CD4-positive, alpha-beta memory T cell (primary cell): ENCODE results near the gene MUC2. TPM values are rescaled to one million over a fixed set of nuclear protein-coding genes. Genes with fewer than 3 reads are reported as not detected.
"Not testable (repeated sequence)": the region's sequence is repeated elsewhere in the genome, so short reads cannot be mapped to it uniquely, and the experiment has no call there.

Source experiments
- CTCF ChIA-PET: fragments of 350-600 bp; sonication (Branson Sonifier 250); formaldehyde crosslinking; loops from one replicate; lab custom pipeline; 2021; ENCODE audit warnings: inconsistent platforms; ENCODE audit not compliant: partially characterized antibody; lab: Charles Lee
- POLR2A ChIA-PET: fragments of 350-600 bp; sonication (Branson Sonifier 250); formaldehyde crosslinking; loops from one replicate; lab custom pipeline; 2021; ENCODE audit not compliant: partially characterized antibody; lab: Charles Lee
- DNase-seq, 5 donors: peaks; one replicate each; pipeline versions ENCODE4 v3.0.0 to v3.0.0-alpha.2; 2020 to 2022; ENCODE audit warnings: mixed read lengths in 1 of 5
- H3K27ac ChIP-seq: one replicate; pipeline ENCODE4 v1.7.0; 2013; ENCODE audit warnings: low read depth, low read length
- H3K27me3 ChIP-seq: 2 replicates; pipeline ENCODE4 v1.7.0; 2013; ENCODE audit warnings: mild to moderate bottlenecking, low read length, moderate library complexity; ENCODE audit not compliant: insufficient read depth
- H3K36me3 ChIP-seq: 2 replicates; pipeline ENCODE4 v1.7.0; 2013; ENCODE audit warnings: mild to moderate bottlenecking, low read length, moderate library complexity; ENCODE audit not compliant: insufficient read depth
- H3K4me1 ChIP-seq: 2 replicates; pipeline ENCODE4 v1.7.0; 2013; ENCODE audit warnings: mild to moderate bottlenecking, low read length, moderate library complexity; ENCODE audit not compliant: insufficient read depth
- H3K4me3 ChIP-seq, 2 donors: one replicate each; pipeline ENCODE4 v1.7.0; 2013; ENCODE audit warnings: low read length in 2 of 2, mild to moderate bottlenecking in 1 of 2
- H3K9me3 ChIP-seq, 2 donors: one replicate each; pipeline ENCODE4 v1.7.0; 2013; ENCODE audit warnings: low read length in 2 of 2, control low read depth in 1 of 2; ENCODE audit not compliant: control insufficient read depth in 1 of 2
- H3K27ac Mint-ChIP-seq, 7 donors: one replicate each; pipeline ENCODE4 v1.8.0; 2020 to 2021; ENCODE audit warnings: mixed read lengths in 7 of 7, mild to moderate bottlenecking in 6 of 7, inconsistent platforms in 3 of 7, moderate library complexity in 3 of 7
- H3K27me3 Mint-ChIP-seq, 2 donors: one replicate each; pipeline ENCODE4 v1.8.0; 2020 to 2021; ENCODE audit warnings: mixed read lengths in 2 of 2
- H3K36me3 Mint-ChIP-seq, 2 donors: one replicate each; pipeline ENCODE4 v1.8.0; 2020 to 2021; ENCODE audit warnings: mixed read lengths in 2 of 2, inconsistent platforms in 1 of 2, mild to moderate bottlenecking in 1 of 2
- H3K4me1 Mint-ChIP-seq, 4 donors: one replicate each; pipeline ENCODE4 v1.8.0; 2020 to 2021; ENCODE audit warnings: mixed read lengths in 4 of 4, mild to moderate bottlenecking in 1 of 4
- H3K4me3 Mint-ChIP-seq, 8 donors: one replicate each; pipeline ENCODE4 v1.8.0; 2020 to 2021; ENCODE audit warnings: mixed read lengths in 8 of 8, mild to moderate bottlenecking in 7 of 8, moderate library complexity in 6 of 8, inconsistent platforms in 3 of 8
- H3K9me3 Mint-ChIP-seq, 8 donors: one replicate each; pipeline ENCODE4 v1.8.0; 2020 to 2021; ENCODE audit warnings: mixed read lengths in 8 of 8, mild to moderate bottlenecking in 5 of 8, inconsistent platforms in 3 of 8, moderate library complexity in 1 of 8
- intact Hi-C: fragments of 100-400 bp; cut with micrococcal nuclease; formaldehyde crosslinking; loops from one replicate; pipeline ENCODE4 v1.15.1; 2023
- polyA plus RNA-seq, 2 donors: library from polyadenylated mRNA; unstranded; fragments of 300-500 nt; fragmentation: Illumina TruSeq; gene quantifications; one replicate each; pipeline ENCODE4 v1.2.3, GENCODE V29; 2021
- total RNA-seq, 2 experiments: library from RNA; stranded (reverse); gene quantifications; one replicate each; pipeline ENCODE4 v1.2.3, GENCODE V29; 2021

The MUC2 gene
- total and polyA plus RNA-seq, 4 experiments from 2014 or later: not detected

GRCh38 chr11:1109101-1109917, 34.6 kb downstream of the MUC2 start:
- H3K36me3 ChIP-seq: no peaks in the 10 kb centered on the region
- H3K4me3 ChIP-seq: no peak overlapping the region
- H3K4me3 Mint-ChIP-seq: no peak overlapping the region
- no peak overlapping the region for H3K27ac Mint-ChIP-seq
- no peaks in the 10 kb centered on the region for H3K27me3 ChIP-seq
- H3K27ac ChIP-seq: no peak overlapping the region
- H3K4me1 Mint-ChIP-seq: no peaks in the 10 kb centered on the region
- H3K9me3 ChIP-seq: no peaks in the 10 kb centered on the region
- no peaks in the 10 kb centered on the region for H3K4me1 ChIP-seq
- H3K27me3 Mint-ChIP-seq: peaks cover 0 to 10% of the 10 kb centered on the region in 2 donors
- no peak for DNase-seq
- POLR2A ChIA-PET: no interaction called here
- no peaks in the 10 kb centered on the region for H3K36me3 Mint-ChIP-seq
- intact Hi-C loops: no loop called here
- CTCF ChIA-PET: no interaction called here
- no peaks in the 10 kb centered on the region for H3K9me3 Mint-ChIP-seq

DNA sequence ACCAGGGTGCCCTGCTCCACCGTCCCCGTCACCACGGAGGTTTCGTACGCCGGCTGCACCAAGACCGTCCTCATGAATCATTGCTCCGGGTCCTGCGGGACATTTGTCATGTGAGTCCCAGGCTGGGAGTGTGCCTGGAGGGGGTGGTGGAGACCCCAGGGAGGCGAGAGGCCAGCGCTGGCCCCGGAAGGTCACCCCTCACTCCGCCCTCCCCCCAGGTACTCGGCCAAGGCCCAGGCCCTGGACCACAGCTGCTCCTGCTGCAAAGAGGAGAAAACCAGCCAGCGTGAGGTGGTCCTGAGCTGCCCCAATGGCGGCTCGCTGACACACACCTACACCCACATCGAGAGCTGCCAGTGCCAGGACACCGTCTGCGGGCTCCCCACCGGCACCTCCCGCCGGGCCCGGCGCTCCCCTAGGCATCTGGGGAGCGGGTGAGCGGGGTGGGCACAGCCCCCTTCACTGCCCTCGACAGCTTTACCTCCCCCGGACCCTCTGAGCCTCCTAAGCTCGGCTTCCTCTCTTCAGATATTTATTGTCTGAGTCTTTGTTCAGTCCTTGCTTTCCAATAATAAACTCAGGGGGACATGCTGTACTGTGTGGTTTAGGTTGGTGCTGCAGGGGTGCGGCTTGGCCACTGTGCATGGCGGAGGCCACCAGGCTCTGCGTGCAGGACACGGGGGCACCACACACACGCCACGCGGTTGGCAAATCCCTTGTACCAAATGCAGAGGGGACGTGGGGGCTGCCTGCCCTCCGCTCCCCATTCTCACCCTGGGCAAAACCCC, 35.4 kb downstream of the MUC2 start:
- ChIA-PET POLR2A (no interaction called here), CTCF (no interaction called here)
- Histone ChIP-seq H3K27me3 (no peaks in the 10 kb centered on the region), H3K4me1 (no peaks in the 10 kb centered on the region), H3K36me3 (no peaks in the 10 kb centered on the region), H3K9me3 (no peaks in the 10 kb centered on the region), H3K27ac (no peak overlapping the region), H3K4me3 (no peak overlapping the region)
- Mint-ChIP-seq H3K4me1 (peaks cover 0 to 5% (median 4%) of the 10 kb centered on the region in 4 donors), H3K4me3 (no peak overlapping the region), H3K27me3 (peaks cover 0 to 10% of the 10 kb centered on the region in 2 donors), H3K27ac (peak overlapping the region in 1 of 7 donors; percentile 15), H3K36me3 (no peaks in the 10 kb centered on the region), H3K9me3 (no peaks in the 10 kb centered on the region)
- DNase-seq: no peak
- intact Hi-C loops: no loop called here

- H3K27me3 ChIP-seq: no peaks in the 10 kb centered on the region
- intact Hi-C loops: no loop called here
- POLR2A ChIA-PET: no interaction called here
Measured at GRCh38 chr11:1111545-1112212, 37.0 kb downstream of the MUC2 start.

GRCh38 chr11:1112351-1113191, 37.9 kb downstream of the MUC2 start:
- intact Hi-C loops: no loop called here
- no peak overlapping the region for H3K4me3 ChIP-seq
- H3K27me3 ChIP-seq: no peaks in the 10 kb centered on the region
- Mint-ChIP-seq H3K36me3 (no peaks in the 10 kb centered on the region), H3K9me3 (no peaks in the 10 kb centered on the region), H3K4me1 (peaks cover 0 to 5% (median 4%) of the 10 kb centered on the region in 4 donors), H3K27ac (no peak overlapping the region), H3K27me3 (peaks cover 0 to 8% of the 10 kb centered on the region in 2 donors), H3K4me3 (no peak overlapping the region)
- no peak for DNase-seq
- POLR2A ChIA-PET: no interaction called here
- H3K36me3 ChIP-seq: no peaks in the 10 kb centered on the region
- H3K4me1 ChIP-seq: no peaks in the 10 kb centered on the region
- H3K27ac ChIP-seq: no peak overlapping the region
- H3K9me3 ChIP-seq: no peaks in the 10 kb centered on the region
- CTCF ChIA-PET: no interaction called here

More at GRCh38 chr11:1111545-1112212, 37.0 kb downstream of the MUC2 start:
- Mint-ChIP-seq H3K27me3 (peaks cover 0 to 8% of the 10 kb centered on the region in 2 donors), H3K36me3 (no peaks in the 10 kb centered on the region), H3K27ac (no peak overlapping the region), H3K4me1 (peaks cover 0 to 5% (median 4%) of the 10 kb centered on the region in 4 donors), H3K4me3 (no peak overlapping the region), H3K9me3 (no peaks in the 10 kb centered on the region)
- DNase-seq: no peak
- Histone ChIP-seq H3K9me3 (no peaks in the 10 kb centered on the region), H3K36me3 (no peaks in the 10 kb centered on the region), H3K4me1 (no peaks in the 10 kb centered on the region), H3K27ac (no peak overlapping the region), H3K4me3 (no peak overlapping the region)
- CTCF ChIA-PET: no interaction called here

DNA sequence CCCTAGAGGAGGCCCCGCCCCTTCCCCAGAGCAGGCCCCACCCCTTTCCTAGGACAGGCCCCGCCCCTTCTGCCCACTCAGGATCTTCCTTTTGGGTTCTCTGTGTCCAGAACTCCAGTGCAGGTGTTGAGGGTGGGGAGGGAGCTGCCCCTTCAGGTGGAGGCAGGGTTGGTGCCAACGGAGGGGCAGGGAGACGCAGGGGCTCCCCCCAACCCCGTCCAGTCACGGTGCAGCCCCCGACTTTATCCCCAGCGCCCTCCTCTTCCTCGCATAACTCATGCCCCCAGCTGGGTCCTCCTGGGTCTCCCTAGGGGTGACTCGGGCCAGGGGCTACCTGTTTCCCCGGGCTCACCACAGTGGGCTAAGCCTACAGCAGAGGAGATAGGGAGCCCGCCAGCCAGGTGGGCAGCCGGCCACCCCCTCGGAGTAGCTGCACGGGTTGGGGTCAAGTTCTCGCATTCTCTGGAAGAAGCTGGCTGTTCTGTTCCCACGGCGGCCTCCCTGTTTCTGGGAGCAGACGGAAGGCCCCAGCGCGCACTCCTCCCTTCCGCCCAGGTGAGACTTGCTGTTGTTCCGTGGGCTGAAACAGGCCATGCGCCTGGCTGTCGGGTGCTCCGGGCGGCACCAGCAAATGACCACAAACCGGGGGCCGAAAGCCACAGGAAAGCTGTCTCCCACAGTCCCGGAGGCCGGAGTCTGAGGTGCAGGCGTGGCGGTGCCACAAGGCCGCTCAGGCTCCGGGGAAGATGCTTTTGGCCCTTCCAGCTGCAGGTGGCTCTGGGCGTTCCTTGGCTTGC, 38.9 kb downstream of the MUC2 start:
- no peak overlapping the region for H3K27ac Mint-ChIP-seq
- H3K9me3 Mint-ChIP-seq: no peaks in the 10 kb centered on the region
- no peak overlapping the region for H3K4me3 ChIP-seq
- no peak overlapping the region for H3K4me3 Mint-ChIP-seq
- intact Hi-C loops: no loop called here
- H3K27ac ChIP-seq: no peak overlapping the region
- no peaks in the 10 kb centered on the region for H3K4me1 ChIP-seq
- H3K36me3 Mint-ChIP-seq: no peaks in the 10 kb centered on the region
- ChIA-PET POLR2A (no interaction called here), CTCF (no interaction called here)
- peaks cover 0 to 5% (median 4%) of the 10 kb centered on the region in 4 donors for H3K4me1 Mint-ChIP-seq
- no peaks in the 10 kb centered on the region for H3K27me3 ChIP-seq
- no peaks in the 10 kb centered on the region for H3K9me3 ChIP-seq
- no peak for DNase-seq
- no peaks in the 10 kb centered on the region for H3K36me3 ChIP-seq
- H3K27me3 Mint-ChIP-seq: peaks cover 0 to 4% of the 10 kb centered on the region in 2 donors

DNA sequence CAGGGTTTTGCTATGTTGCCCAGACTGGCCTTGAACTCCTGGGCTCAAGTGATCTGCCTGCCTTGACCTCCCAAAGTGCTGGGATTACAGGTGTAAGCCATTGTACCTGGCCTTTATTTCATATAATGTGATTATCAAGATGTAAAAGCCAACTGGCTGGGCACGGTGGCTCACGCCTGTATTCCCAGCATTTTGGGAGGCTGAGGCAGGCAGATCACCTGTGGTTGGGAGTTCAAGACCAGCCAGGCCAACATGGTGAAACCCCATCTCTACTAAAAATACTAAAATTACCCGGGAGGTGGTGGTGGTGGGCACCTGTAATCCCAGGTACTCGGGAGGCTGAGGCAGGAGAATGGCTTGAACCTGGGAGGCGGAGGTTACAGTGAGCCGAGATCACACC, 40.6 kb downstream of the MUC2 start:
- CTCF ChIA-PET, H3K4me1 Mint-ChIP-seq, POLR2A ChIA-PET, H3K27me3 ChIP-seq, H3K36me3 Mint-ChIP-seq, DNase-seq, H3K36me3 ChIP-seq, H3K9me3 ChIP-seq, H3K4me3 ChIP-seq, H3K4me1 ChIP-seq, intact Hi-C loops, H3K27ac ChIP-seq, H3K27ac Mint-ChIP-seq, H3K27me3 Mint-ChIP-seq, H3K9me3 Mint-ChIP-seq: not testable (repeated sequence)
- peak overlapping the region in 1 of 8 donors; percentile 59 for H3K4me3 Mint-ChIP-seq
